Omental fat pad (tissue), 4 donors: ENCODE measurements around the gene YAF2. TPM values are rescaled to one million over a fixed set of nuclear protein-coding genes. Genes with fewer than 3 reads are reported as not detected.

ENCODE experiments used
- ATAC-seq: fragments of 150-250 bp; one replicate; pipeline ENCODE4 v1.9.1; 2016; ENCODE audit warnings: mild to moderate bottlenecking, moderate library complexity; ENCODE audit not compliant: low FRiP score
- DNase-seq: peaks from one replicate; pipeline ENCODE4 v3.0.0-alpha.2; 2019; ENCODE audit warnings: low spot score
- total RNA-seq, 4 donors: library from RNA; depleted of rRNA; stranded (reverse); fragments of >200 nt; gene quantifications; one replicate each; pipeline ENCODE4 v1.1.0, GENCODE V29; 2016
- TF ChIP-seq, protein P1 (sequence below), 3 donors: fragments of 450-650 bp; IDR thresholded peaks; one replicate each; pipeline ENCODE4 v1.5.1; 2016 to 2017; ENCODE audit warnings: antibody characterized with exemption in 3 of 3, mild to moderate bottlenecking in 3 of 3, moderate library complexity in 2 of 3

YAF2 gene
- total RNA-seq, 4 donors from 2014 or later, result 23.8 to 64.2 (median 27.8) TPM

DNA sequence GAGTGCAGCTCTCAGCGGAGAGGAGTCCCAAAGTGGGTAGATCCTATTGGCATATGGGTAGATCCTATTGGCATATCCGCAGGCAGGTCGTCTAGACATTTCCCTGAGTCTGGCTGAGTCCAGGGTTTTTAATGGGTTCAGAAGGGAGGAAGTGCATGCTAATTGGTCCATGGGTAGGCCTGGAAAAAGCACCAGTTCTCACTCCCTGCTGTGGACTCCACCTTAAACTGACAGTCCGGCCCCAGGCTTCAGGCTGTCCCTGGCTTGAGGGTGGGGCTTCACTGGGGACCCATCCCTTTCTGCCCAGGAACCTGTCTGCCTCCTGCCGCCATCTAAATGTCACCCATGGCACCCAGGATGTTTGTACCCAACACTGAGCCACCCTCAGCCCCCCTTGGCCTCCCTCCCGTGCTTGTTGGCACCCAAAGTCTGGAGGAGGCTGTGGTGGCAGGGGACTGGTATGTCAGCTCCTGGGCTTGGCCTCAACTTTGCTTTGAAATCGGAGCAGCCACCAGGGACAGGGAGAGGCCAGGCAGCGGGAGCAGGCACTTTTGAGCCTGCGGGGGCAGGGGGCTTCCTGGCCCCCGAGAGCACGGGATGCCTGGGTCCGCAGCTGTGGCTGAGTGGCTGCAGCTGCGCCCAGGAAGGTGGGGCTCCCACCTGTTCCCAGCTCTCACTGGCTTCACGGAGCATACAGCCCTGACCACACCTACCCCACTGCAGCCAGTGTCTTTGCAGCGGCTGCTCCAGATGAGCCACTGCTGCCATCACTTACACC is 29.6 kb upstream of the YAF2 start:
- TF ChIP-seq, protein P1, sequence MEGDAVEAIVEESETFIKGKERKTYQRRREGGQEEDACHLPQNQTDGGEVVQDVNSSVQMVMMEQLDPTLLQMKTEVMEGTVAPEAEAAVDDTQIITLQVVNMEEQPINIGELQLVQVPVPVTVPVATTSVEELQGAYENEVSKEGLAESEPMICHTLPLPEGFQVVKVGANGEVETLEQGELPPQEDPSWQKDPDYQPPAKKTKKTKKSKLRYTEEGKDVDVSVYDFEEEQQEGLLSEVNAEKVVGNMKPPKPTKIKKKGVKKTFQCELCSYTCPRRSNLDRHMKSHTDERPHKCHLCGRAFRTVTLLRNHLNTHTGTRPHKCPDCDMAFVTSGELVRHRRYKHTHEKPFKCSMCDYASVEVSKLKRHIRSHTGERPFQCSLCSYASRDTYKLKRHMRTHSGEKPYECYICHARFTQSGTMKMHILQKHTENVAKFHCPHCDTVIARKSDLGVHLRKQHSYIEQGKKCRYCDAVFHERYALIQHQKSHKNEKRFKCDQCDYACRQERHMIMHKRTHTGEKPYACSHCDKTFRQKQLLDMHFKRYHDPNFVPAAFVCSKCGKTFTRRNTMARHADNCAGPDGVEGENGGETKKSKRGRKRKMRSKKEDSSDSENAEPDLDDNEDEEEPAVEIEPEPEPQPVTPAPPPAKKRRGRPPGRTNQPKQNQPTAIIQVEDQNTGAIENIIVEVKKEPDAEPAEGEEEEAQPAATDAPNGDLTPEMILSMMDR (IDR thresholded peaks at IDR 0.05), result no peak
- ATAC-seq (no peak), DNase-seq (no peak)

DNA sequence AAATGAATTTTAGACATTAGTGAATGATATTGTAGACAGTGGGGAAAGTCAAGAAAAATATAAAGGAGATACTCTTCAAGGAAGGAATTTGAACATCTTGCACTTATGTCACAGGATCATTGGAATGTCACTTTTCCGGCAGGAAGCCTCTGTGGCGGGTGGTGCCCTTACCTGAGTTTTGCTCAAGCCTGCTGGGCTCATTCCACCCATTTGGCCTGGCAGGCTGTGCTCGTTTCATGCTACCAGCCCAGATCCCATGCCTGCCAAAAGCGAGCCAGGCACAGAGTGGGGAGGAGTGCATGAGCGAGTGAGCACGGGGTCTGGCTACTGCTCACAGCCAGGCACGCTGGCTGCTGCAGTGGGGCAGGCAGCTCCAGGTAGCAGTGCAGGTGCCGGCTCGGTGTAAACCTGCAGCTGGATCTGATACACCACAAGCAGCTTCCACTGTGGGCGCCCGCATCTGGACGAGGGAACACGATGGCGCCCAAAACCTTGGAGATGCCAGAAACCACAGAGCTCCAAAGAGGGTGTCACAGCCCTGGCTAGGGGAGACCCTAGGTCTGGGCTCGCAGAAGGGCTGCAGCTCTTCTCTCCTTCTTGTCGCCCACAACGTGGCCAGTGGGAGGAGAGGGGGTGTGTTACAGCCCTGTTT is 28.7 kb upstream of the YAF2 start:
- TF ChIP-seq, protein P1 (IDR thresholded peaks at IDR 0.05), result no peak
- DNase-seq (no peak), ATAC-seq (no peak)

DNA sequence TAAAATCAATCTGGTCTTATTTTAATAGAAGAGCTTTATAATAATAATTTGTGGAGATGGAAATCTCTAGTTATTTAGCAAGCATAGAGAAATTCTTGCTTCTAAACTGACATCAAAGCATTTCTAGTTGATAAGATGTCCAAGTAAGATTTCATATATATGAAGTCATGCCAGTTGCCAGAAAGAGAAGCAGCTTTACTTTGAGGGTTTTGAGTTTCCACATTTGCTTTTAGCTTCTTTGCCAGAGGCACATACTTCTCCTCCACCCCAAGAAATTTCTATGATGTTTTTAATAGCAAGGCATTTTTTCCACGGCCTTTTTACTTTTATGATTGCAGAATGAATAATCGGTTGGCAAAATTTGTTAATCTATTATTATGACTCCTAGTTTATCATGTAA is 24.2 kb upstream of the YAF2 start:
- DNase-seq, result no peak
- TF ChIP-seq, protein P1 (IDR thresholded peaks at IDR 0.05), result no peak
- no peak for ATAC-seq

DNA sequence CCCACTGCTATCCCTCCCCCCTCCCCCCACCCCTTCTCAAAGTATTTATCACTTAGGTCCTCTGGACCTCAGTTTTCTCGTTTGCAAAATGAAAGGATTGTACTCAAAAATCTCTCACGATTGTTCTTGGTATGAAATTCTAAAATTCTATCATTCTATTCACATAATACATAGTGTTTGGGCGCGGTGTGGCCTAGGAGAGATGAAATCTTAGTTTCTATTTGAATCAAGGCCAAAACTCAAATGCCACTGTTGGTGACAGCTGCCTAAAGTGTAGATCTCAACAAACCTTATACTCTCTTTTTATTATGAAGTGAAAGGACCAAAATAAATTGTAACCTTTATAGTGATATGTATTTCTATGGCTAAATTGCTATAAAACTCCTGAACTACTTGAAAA is 23.7 kb upstream of the YAF2 start:
- TF ChIP-seq, protein P1 (IDR thresholded peaks at IDR 0.05), result no peak
- ATAC-seq, result no peak

DNA sequence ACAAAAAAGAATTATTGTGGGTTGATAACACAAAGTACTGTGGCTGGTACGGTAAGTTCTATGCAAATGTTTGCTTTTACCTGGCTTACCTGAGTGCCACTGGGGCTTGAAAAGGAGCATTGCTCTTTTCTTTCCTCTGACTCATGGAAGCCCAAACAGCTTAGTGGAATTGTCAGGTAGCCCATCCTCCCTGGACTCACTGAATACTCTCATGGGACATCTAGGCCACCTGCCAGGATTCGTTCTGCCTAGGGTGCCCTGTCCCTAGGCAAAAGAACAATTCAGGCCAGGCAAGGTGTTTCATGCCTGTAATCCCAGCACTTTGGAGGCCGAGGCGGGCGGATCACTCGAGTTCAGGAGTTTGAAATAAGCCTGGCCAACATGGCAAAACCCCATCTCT is 22.5 kb upstream of the YAF2 start:
- ATAC-seq (no peak), DNase-seq (no peak)
- TF ChIP-seq, protein P1 (IDR thresholded peaks at IDR 0.05), result no peak

More for the DNA sequence above, 23.7 kb upstream of the YAF2 start:
- DNase-seq, result no peak

DNA sequence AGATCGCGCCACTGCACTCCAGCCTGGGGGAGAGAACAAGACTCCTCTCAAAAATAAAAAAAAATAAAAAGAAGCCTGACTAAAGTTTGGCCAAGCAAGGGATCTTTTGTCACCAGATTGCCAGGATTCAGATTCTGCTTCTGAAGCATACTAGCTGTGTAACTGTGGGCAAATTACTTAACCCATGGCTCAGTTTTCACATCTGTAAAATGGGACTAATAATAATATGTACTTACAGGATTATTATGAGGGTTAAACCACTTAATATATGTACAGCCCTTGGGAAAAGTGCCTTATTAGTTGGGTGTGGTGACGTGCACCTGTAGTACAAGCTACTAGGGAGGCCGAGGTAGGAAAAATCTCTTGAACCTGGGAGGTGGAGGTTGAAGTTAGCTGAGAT is 21.7 kb upstream of the YAF2 start:
- ATAC-seq, result no peak
- TF ChIP-seq, protein P1 (IDR thresholded peaks at IDR 0.05), result no peak
- no peak for DNase-seq

DNA sequence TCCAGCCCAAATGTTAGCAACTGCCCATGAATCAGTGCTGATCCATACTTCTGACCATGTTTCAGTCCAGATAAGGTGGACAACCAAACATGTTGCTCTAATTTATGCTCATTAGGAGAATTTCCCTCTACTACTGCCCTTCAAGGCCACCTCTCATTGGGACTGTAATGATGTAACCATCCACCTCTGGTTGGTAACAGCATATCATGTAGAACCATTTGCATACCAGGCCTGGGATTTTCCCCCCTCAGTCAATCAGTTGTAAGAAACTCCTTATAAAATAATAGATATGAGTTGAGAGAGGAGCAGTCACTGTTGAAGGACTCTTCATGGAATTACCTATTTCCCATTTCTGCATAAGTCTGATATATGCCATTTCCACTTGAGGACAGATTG is 17.8 kb upstream of the YAF2 start:
- ATAC-seq (no peak), DNase-seq (no peak)
- TF ChIP-seq, protein P1 (IDR thresholded peaks at IDR 0.05), result no peak
